ENCODE measurements around the gene DNAJA2.
"Not testable (repeated sequence)": the region's sequence is repeated elsewhere in the genome, so short reads cannot be mapped to it uniquely, and the experiment has no call there.

GRCh38 chr16:47010812-47011211 lies 37.3 kb upstream of the DNAJA2 start:
- TF ChIP-seq ZSCAN20 (CRISPR knock-in tag; IDR thresholded peaks at IDR 0.05); RCOR1 (IDR thresholded peaks at IDR 0.05; ENCODE audit: low read depth, low read length); MAX (IDR thresholded peaks at IDR 0.05); CTCF (IDR thresholded peaks at IDR 0.05); RAD21 (conservative IDR thresholded peaks at IDR 0.05 in 1 of 2, IDR thresholded peaks at IDR 0.05 in 1 of 2); ZNF302 (CRISPR knock-in tag; IDR thresholded peaks at IDR 0.05); REST (IDR thresholded peaks at IDR 0.05); NFE2L2 (conservative IDR thresholded peaks at IDR 0.05; ENCODE audit: low read length): not testable (repeated sequence)
- TF ChIP-seq, protein P1, sequence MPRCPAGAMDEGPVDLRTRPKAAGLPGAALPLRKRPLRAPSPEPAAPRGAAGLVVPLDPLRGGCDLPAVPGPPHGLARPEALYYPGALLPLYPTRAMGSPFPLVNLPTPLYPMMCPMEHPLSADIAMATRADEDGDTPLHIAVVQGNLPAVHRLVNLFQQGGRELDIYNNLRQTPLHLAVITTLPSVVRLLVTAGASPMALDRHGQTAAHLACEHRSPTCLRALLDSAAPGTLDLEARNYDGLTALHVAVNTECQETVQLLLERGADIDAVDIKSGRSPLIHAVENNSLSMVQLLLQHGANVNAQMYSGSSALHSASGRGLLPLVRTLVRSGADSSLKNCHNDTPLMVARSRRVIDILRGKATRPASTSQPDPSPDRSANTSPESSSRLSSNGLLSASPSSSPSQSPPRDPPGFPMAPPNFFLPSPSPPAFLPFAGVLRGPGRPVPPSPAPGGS (IDR thresholded peaks at IDR 0.05), result not testable (repeated sequence)
